Measurements from ENCODE around the gene KRT72. TPM values are rescaled to one million over a fixed set of nuclear protein-coding genes. Genes with fewer than 3 reads are reported as not detected.
"Not testable (repeated sequence)": the region's sequence is repeated elsewhere in the genome, so short reads cannot be mapped to it uniquely, and the experiment has no call there.

KRT72 gene
- total and polyA plus RNA-seq, 4 donors: 1.6 TPM; not detected in 3

- no peaks in the 10 kb centered on the region for H3K36me3 ChIP-seq (ENCODE audit: control insufficient read depth in 1 of 2, insufficient read depth in 2 of 2, low read length in 1 of 2)
- no peak overlapping the region for H3K4me3 ChIP-seq (ENCODE audit: low read length in 2 of 2)
- H3K27ac ChIP-seq (ENCODE audit: low read depth in 1 of 2, low read length in 2 of 2): no peak overlapping the region
- no peaks in the 10 kb centered on the region for H3K27me3 ChIP-seq (ENCODE audit: control insufficient read depth in 1 of 2, insufficient read depth in 2 of 2, low read length in 1 of 2)
- peaks cover 2% of the 10 kb centered on the region for H3K9me3 ChIP-seq (ENCODE audit: control insufficient read depth, low read length)
- H3K4me1 ChIP-seq (ENCODE audit: control insufficient read depth in 1 of 2, insufficient read depth in 2 of 2, low read length in 2 of 2): no peaks in the 10 kb centered on the region
- DNase-seq (no peak), ATAC-seq (ENCODE audit: low FRiP score) (no peak)
- intact Hi-C loops (cut with DNase I): no loop called here
- 65 to 76% methylated on average over 1 of the region's 1 CpG for WGBS, 2 donors
Observed at GRCh38 chr12:52605542-52605941, 4.3 kb upstream of the KRT72 start.

- Histone ChIP-seq H3K4me3 (ENCODE audit: low read length in 2 of 2) (no peak overlapping the region), H3K4me1 (ENCODE audit: control insufficient read depth in 1 of 2, insufficient read depth in 2 of 2, low read length in 2 of 2) (no peaks in the 10 kb centered on the region), H3K36me3 (ENCODE audit: control insufficient read depth in 1 of 2, insufficient read depth in 2 of 2, low read length in 1 of 2) (no peaks in the 10 kb centered on the region), H3K27ac (ENCODE audit: low read depth in 1 of 2, low read length in 2 of 2) (no peak overlapping the region), H3K9me3 (ENCODE audit: control insufficient read depth, low read length) (peaks cover 2% of the 10 kb centered on the region), H3K27me3 (ENCODE audit: control insufficient read depth in 1 of 2, insufficient read depth in 2 of 2, low read length in 1 of 2) (no peaks in the 10 kb centered on the region)
- ATAC-seq (ENCODE audit: low FRiP score) (no peak), DNase-seq (no peak)
- intact Hi-C loops (cut with DNase I): no loop called here
Observed at GRCh38 chr12:52604859-52605258, 3.6 kb upstream of the KRT72 start.

GRCh38 chr12:52603314-52603713 lies 2.1 kb upstream of the KRT72 start:
- WGBS, 2 donors: 89 to 95% methylated on average over 2 of the region's 2 CpGs
- no peak for DNase-seq
- no peaks in the 10 kb centered on the region for H3K36me3 ChIP-seq (ENCODE audit: control insufficient read depth in 1 of 2, insufficient read depth in 2 of 2, low read length in 1 of 2)
- intact Hi-C loops (cut with DNase I): no loop called here
- H3K4me3 ChIP-seq (ENCODE audit: low read length in 2 of 2): no peak overlapping the region
- H3K27ac ChIP-seq (ENCODE audit: low read depth in 1 of 2, low read length in 2 of 2): no peak overlapping the region
- no peak for ATAC-seq (ENCODE audit: low FRiP score)
- no peaks in the 10 kb centered on the region for H3K4me1 ChIP-seq (ENCODE audit: control insufficient read depth in 1 of 2, insufficient read depth in 2 of 2, low read length in 2 of 2)
- peaks cover 2% of the 10 kb centered on the region for H3K9me3 ChIP-seq (ENCODE audit: control insufficient read depth, low read length)
- H3K27me3 ChIP-seq (ENCODE audit: control insufficient read depth in 1 of 2, insufficient read depth in 2 of 2, low read length in 1 of 2): no peaks in the 10 kb centered on the region

- DNase-seq (no peak), ATAC-seq (ENCODE audit: low FRiP score) (no peak)
- Histone ChIP-seq H3K4me1 (ENCODE audit: control insufficient read depth in 1 of 2, insufficient read depth in 2 of 2, low read length in 2 of 2) (no peaks in the 10 kb centered on the region), H3K4me3 (ENCODE audit: low read length in 2 of 2) (no peak overlapping the region), H3K36me3 (ENCODE audit: control insufficient read depth in 1 of 2, insufficient read depth in 2 of 2, low read length in 1 of 2) (no peaks in the 10 kb centered on the region), H3K27me3 (ENCODE audit: control insufficient read depth in 1 of 2, insufficient read depth in 2 of 2, low read length in 1 of 2) (no peaks in the 10 kb centered on the region), H3K27ac (ENCODE audit: low read depth in 1 of 2, low read length in 2 of 2) (no peak overlapping the region), H3K9me3 (ENCODE audit: control insufficient read depth, low read length) (peaks cover 2% of the 10 kb centered on the region)
- intact Hi-C loops (cut with DNase I): no loop called here
- WGBS, 2 donors: 85 to 88% methylated on average over 5 of the region's 5 CpGs
Observed at GRCh38 chr12:52602552-52602951, 1.3 kb upstream of the KRT72 start.

GRCh38 chr12:52601671-52602070 lies 408 bp upstream of the KRT72 start:
- ATAC-seq (ENCODE audit: low FRiP score): no peak
- Histone ChIP-seq H3K27me3 (ENCODE audit: control insufficient read depth in 1 of 2, insufficient read depth in 2 of 2, low read length in 1 of 2) (no peaks in the 10 kb centered on the region), H3K4me1 (ENCODE audit: control insufficient read depth in 1 of 2, insufficient read depth in 2 of 2, low read length in 2 of 2) (no peaks in the 10 kb centered on the region), H3K36me3 (ENCODE audit: control insufficient read depth in 1 of 2, insufficient read depth in 2 of 2, low read length in 1 of 2) (no peaks in the 10 kb centered on the region), H3K9me3 (ENCODE audit: control insufficient read depth, low read length) (peaks cover 2% of the 10 kb centered on the region), H3K4me3 (ENCODE audit: low read length in 2 of 2) (no peak overlapping the region), H3K27ac (ENCODE audit: low read depth in 1 of 2, low read length in 2 of 2) (no peak overlapping the region)
- DNase-seq: no peak
- intact Hi-C loops (cut with DNase I): no loop called here
- whole genome bisulfite sequencing, 2 donors: 69% methylated on average over 4 of the region's 4 CpGs

GRCh38 chr12:52600475-52600874 lies 788 bp downstream of the KRT72 start:
- WGBS, 2 donors: 84 to 90% methylated on average over 12 of the region's 12 CpGs
- H3K4me1 ChIP-seq (ENCODE audit: control insufficient read depth in 1 of 2, insufficient read depth in 2 of 2, low read length in 2 of 2): no peaks in the 10 kb centered on the region
- DNase-seq (no peak), ATAC-seq (ENCODE audit: low FRiP score) (no peak)
- no peak overlapping the region for H3K27ac ChIP-seq (ENCODE audit: low read depth in 1 of 2, low read length in 2 of 2)
- intact Hi-C loops (cut with DNase I): no loop called here
- peaks cover 2% of the 10 kb centered on the region for H3K9me3 ChIP-seq (ENCODE audit: control insufficient read depth, low read length)
- no peaks in the 10 kb centered on the region for H3K27me3 ChIP-seq (ENCODE audit: control insufficient read depth in 1 of 2, insufficient read depth in 2 of 2, low read length in 1 of 2)
- H3K4me3 ChIP-seq (ENCODE audit: low read length in 2 of 2): no peak overlapping the region
- H3K36me3 ChIP-seq (ENCODE audit: control insufficient read depth in 1 of 2, insufficient read depth in 2 of 2, low read length in 1 of 2): no peaks in the 10 kb centered on the region

DNA sequence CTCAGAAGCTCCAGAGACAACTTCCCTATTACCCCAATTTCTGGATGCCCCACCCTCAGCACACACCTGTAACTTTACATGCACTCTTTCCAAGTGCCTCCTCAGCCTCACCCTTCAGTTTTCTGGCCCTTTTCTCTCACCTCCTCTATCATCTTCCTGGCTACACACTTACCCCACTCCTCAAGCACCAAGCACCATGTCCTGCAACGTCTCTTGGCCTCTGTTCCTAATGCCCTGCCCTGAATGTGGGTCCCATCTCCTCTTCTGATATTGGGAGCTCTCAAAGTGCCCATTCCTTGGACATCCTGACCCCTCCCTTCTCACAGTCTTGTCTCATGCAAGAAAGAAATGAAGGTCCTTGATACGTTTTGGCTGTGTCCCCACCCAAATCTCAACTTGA lies 1.2 kb downstream of the KRT72 start:
- no peak overlapping the region for H3K27ac ChIP-seq (ENCODE audit: low read depth in 1 of 2, low read length in 2 of 2)
- H3K4me1 ChIP-seq (ENCODE audit: control insufficient read depth in 1 of 2, insufficient read depth in 2 of 2, low read length in 2 of 2): no peaks in the 10 kb centered on the region
- no peaks in the 10 kb centered on the region for H3K27me3 ChIP-seq (ENCODE audit: control insufficient read depth in 1 of 2, insufficient read depth in 2 of 2, low read length in 1 of 2)
- no peaks in the 10 kb centered on the region for H3K36me3 ChIP-seq (ENCODE audit: control insufficient read depth in 1 of 2, insufficient read depth in 2 of 2, low read length in 1 of 2)
- 58% methylated on average over 2 of the region's 2 CpGs for WGBS, 2 donors
- H3K9me3 ChIP-seq (ENCODE audit: control insufficient read depth, low read length): peaks cover 2% of the 10 kb centered on the region
- ATAC-seq (ENCODE audit: low FRiP score): no peak
- H3K4me3 ChIP-seq (ENCODE audit: low read length in 2 of 2): no peak overlapping the region
- DNase-seq: no peak
- intact Hi-C loops (cut with DNase I): no loop called here

GRCh38 chr12:52598966-52599365 lies 2.3 kb downstream of the KRT72 start:
- H3K9me3 ChIP-seq (ENCODE audit: control insufficient read depth, low read length): peaks cover 2% of the 10 kb centered on the region
- DNase-seq (no peak), ATAC-seq (ENCODE audit: low FRiP score) (no peak)
- no peaks in the 10 kb centered on the region for H3K27me3 ChIP-seq (ENCODE audit: control insufficient read depth in 1 of 2, insufficient read depth in 2 of 2, low read length in 1 of 2)
- H3K4me1 ChIP-seq (ENCODE audit: control insufficient read depth in 1 of 2, insufficient read depth in 2 of 2, low read length in 2 of 2): no peaks in the 10 kb centered on the region
- H3K36me3 ChIP-seq (ENCODE audit: control insufficient read depth in 1 of 2, insufficient read depth in 2 of 2, low read length in 1 of 2): no peaks in the 10 kb centered on the region
- H3K4me3 ChIP-seq (ENCODE audit: low read length in 2 of 2): no peak overlapping the region
- WGBS, 2 donors: 91 to 94% methylated on average over 5 of the region's 5 CpGs
- intact Hi-C loops (cut with DNase I): no loop called here
- no peak overlapping the region for H3K27ac ChIP-seq (ENCODE audit: low read depth in 1 of 2, low read length in 2 of 2)

DNA sequence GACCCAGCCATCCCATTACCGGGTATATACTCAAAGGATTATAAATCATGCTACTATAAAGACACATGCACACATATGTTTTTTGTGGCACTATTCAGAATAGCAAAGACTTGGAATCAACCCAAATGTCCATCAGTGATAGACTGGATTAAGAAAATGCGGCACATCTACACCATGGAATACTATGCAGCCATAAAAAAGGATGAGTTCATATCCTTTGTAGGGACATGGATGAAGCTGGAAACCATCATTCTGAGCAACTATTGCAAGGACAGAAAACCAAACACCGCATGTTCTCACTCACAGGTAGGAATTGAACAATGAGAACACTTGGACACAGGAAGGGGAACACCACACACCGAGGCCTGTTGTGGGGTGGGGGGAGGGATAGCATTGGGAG lies 7.0 kb downstream of the KRT72 start:
- H3K4me3 ChIP-seq (ENCODE audit: low read length in 2 of 2); H3K36me3 ChIP-seq (ENCODE audit: control insufficient read depth in 1 of 2, insufficient read depth in 2 of 2, low read length in 1 of 2); H3K4me1 ChIP-seq (ENCODE audit: control insufficient read depth in 1 of 2, insufficient read depth in 2 of 2, low read length in 2 of 2); H3K27ac ChIP-seq (ENCODE audit: low read depth in 1 of 2, low read length in 2 of 2); H3K9me3 ChIP-seq (ENCODE audit: control insufficient read depth, low read length); DNase-seq; H3K27me3 ChIP-seq (ENCODE audit: control insufficient read depth in 1 of 2, insufficient read depth in 2 of 2, low read length in 1 of 2); intact Hi-C loops (cut with DNase I); ATAC-seq (ENCODE audit: low FRiP score): not testable (repeated sequence)
- 80 to 86% methylated on average over 4 of the region's 4 CpGs for WGBS, 2 donors
